HepG2 (cell line): ENCODE data around the gene ALK. TPM values are rescaled to one million over a fixed set of nuclear protein-coding genes. Genes with fewer than 3 reads are reported as not detected.

ENCODE experiments used
- ATAC-seq: fragments of 200-7000 bp; cut with Tn5 transposase; 3 replicates; pipeline ENCODE4 v1.9.1; 2020; ENCODE audit warnings: mild to moderate bottlenecking, moderate library complexity
- BruUV-seq: library from RNA; stranded (reverse); fragments of 400-500 nt; replicated peaks from 2 replicates; lab custom pipeline; 2021; lab: Mats Ljungman, UMichigan
- CTCF ChIA-PET: fragments of 300-600 bp; formaldehyde crosslinking; extraction: SDS; loops from one replicate; lab custom pipeline; 2021; ENCODE audit warnings: low total read pairs, inconsistent platforms, low intra/inter-chr PET ratio; lab: Yijun Ruan, JAX
- POLR2A ChIA-PET: fragments of 350-600 bp; sonication (Branson Sonifier 250); formaldehyde crosslinking; loops from one replicate; lab custom pipeline; 2020; ENCODE audit warnings: antibody characterized with exemption, inconsistent platforms; lab: Yijun Ruan, JAX
- DNase-seq: peaks from one replicate; pipeline ENCODE4 v3.0.0-alpha.2; 2015; ENCODE audit warnings: low spot score
- FAIRE-seq: peaks from 3 replicates; lab custom pipeline; 2011; peaks lifted over from hg19 to GRCh38; lab: Jason Lieb, UNC
- H2AFZ ChIP-seq: one replicate; pipeline ENCODE4 v1.6.1; 2011; ENCODE audit warnings: low read length, inconsistent platforms
- H3K27ac ChIP-seq: fragments of 300-600 bp; 3 replicates; pipeline ENCODE4 v1.8.0; 2011; ENCODE audit warnings: mixed run types, mild to moderate bottlenecking, mixed read lengths, low read length, inconsistent platforms; ENCODE audit not compliant: insufficient read depth; ENCODE audit errors: extremely low read length
- H3K27me3 ChIP-seq, 2 experiments: fragments of 200-600 bp in 1 of 2; 2 replicates in 1 of 2; 3 replicates in 1 of 2; pipeline versions ENCODE4 v1.6.0 to v1.8.0; 2011; ENCODE audit warnings: low read length in 2 of 2, mild to moderate bottlenecking in 2 of 2, moderate library complexity in 2 of 2, inconsistent platforms in 1 of 2; ENCODE audit not compliant: insufficient read depth in 2 of 2, control insufficient read depth in 1 of 2
- H3K36me3 ChIP-seq, 2 experiments: fragments of 200-600 bp in 1 of 2; replicated peaks in 1 of 2; 2 replicates in 1 of 2; 3 replicates in 1 of 2; pipeline versions ENCODE4 v1.5.1 to v1.8.0; 2011; ENCODE audit warnings: low read length in 2 of 2, inconsistent platforms in 1 of 2; ENCODE audit not compliant: insufficient read depth in 2 of 2, control insufficient read depth in 1 of 2
- H3K4me1 ChIP-seq: 2 replicates; pipeline ENCODE4 v1.5.1; 2012; ENCODE audit warnings: low read length, inconsistent platforms; ENCODE audit not compliant: insufficient read depth
- H3K4me2 ChIP-seq: 2 replicates; pipeline ENCODE4 v1.6.0; 2011; ENCODE audit warnings: low read depth, low read length, inconsistent platforms
- H3K4me3 ChIP-seq, 3 experiments: fragments of 200-600 bp in 1 of 3; sonication (generic), shearing (Covaris generic) in 1 of 3; replicated peaks in 1 of 3; 2 replicates each; pipeline ENCODE4 v1.5.1; 2011 to 2016; ENCODE audit warnings: low read length in 3 of 3, inconsistent platforms in 2 of 3, low read depth in 2 of 3, mild to moderate bottlenecking in 2 of 3, control low read depth in 1 of 3, mixed read lengths in 1 of 3; ENCODE audit not compliant: insufficient read depth in 1 of 3
- H3K79me2 ChIP-seq: one replicate; pipeline ENCODE4 v1.6.1; 2011; ENCODE audit warnings: low read length, inconsistent platforms; ENCODE audit not compliant: insufficient read depth
- H3K9ac ChIP-seq: 2 replicates; pipeline ENCODE4 v1.6.0; 2011; ENCODE audit warnings: mild to moderate bottlenecking, low read depth, low read length, inconsistent platforms; ENCODE audit not compliant: insufficient read depth
- H3K9me3 ChIP-seq: 2 replicates; pipeline ENCODE4 v1.5.1; 2012; ENCODE audit warnings: mild to moderate bottlenecking, low read length
- H4K20me1 ChIP-seq: 2 replicates; pipeline ENCODE4 v1.6.0; 2011; ENCODE audit warnings: inconsistent platforms, mild to moderate bottlenecking, low read length, moderate library complexity; ENCODE audit not compliant: insufficient read depth
- MTF1 ChIP-seq: sonication (generic); formaldehyde crosslinking; IDR thresholded peaks from 2 replicates; pipeline ENCODE4 v1.5.0; 2020; ENCODE audit warnings: missing genetic modification reagents
- NR2C2 ChIP-seq: sonication (generic); formaldehyde crosslinking; IDR thresholded peaks from 2 replicates; pipeline ENCODE4 v1.4.0; 2020; ENCODE audit warnings: missing genetic modification reagents, mild to moderate bottlenecking, moderate library complexity, borderline replicate concordance
- PAF1 ChIP-seq: IDR thresholded peaks from 2 replicates; pipeline ENCODE4 v1.6.1; 2016; ENCODE audit warnings: missing genetic modification reagents, missing compliant biosample characterization
- PHB2 ChIP-seq: fragments of 450-650 bp; IDR thresholded peaks from 2 replicates; pipeline ENCODE4 v1.6.1; 2018; ENCODE audit not compliant: partially characterized antibody
- PRPF4 ChIP-seq: fragments of 200-400 bp; formaldehyde crosslinking; IDR thresholded peaks from 2 replicates; pipeline ENCODE4 v1.6.1; 2016; ENCODE audit warnings: low read length, low read depth; ENCODE audit not compliant: poor library complexity, severe bottlenecking
- RBM22 ChIP-seq: fragments of 200-400 bp; formaldehyde crosslinking; optimal IDR thresholded peaks from 2 replicates; pipeline ENCODE3; 2017; ENCODE audit warnings: mild to moderate bottlenecking, low read length, moderate library complexity
- SP140L ChIP-seq: sonication (generic); formaldehyde crosslinking; IDR thresholded peaks from 2 replicates; pipeline ENCODE4 v1.4.0; 2020; ENCODE audit warnings: missing genetic modification reagents, borderline replicate concordance
- ZFP62 ChIP-seq: sonication (generic); formaldehyde crosslinking; IDR thresholded peaks from 2 replicates; pipeline ENCODE4 v1.4.0; 2020; ENCODE audit warnings: missing genetic modification reagents
- ZNF142 ChIP-seq: sonication (generic); formaldehyde crosslinking; IDR thresholded peaks from 2 replicates; pipeline ENCODE4 v1.4.0; 2020; ENCODE audit warnings: missing genetic modification reagents
- ZNF296 ChIP-seq: sonication (generic); formaldehyde crosslinking; conservative IDR thresholded peaks from 2 replicates; pipeline ENCODE4 v1.5.0; 2020; ENCODE audit warnings: mild to moderate bottlenecking, missing genetic modification reagents
- ZNF580 ChIP-seq: IDR thresholded peaks from 2 replicates; pipeline ENCODE4 v1.6.1; 2016; ENCODE audit warnings: low read depth, borderline replicate concordance
- ZNF660 ChIP-seq: sonication (generic); formaldehyde crosslinking; IDR thresholded peaks from 2 replicates; pipeline ENCODE4 v1.5.1; 2020; ENCODE audit warnings: mild to moderate bottlenecking, low read depth, missing genetic modification reagents, borderline replicate concordance
- WGBS: methylation state at CpG from one replicate; pipeline ENCODE4 v1.1.6; 2017; ENCODE audit warnings: low lambda C conversion rate; 5-methylcytosine and 5-hydroxymethylcytosine counted together
- in situ Hi-C: cut with HindIII; loops from 2 replicates; pipeline ENCODE4 v1.10.0; 2017; ENCODE audit warnings: low pct_unique_long_range_greater_than_20kb; ENCODE audit not compliant: extremely low pct_ligation_motif_present
- intact Hi-C: fragments of 100-400 bp; cut with micrococcal nuclease; formaldehyde crosslinking; loops from one replicate; pipeline ENCODE4 v1.10.0; 2022; ENCODE audit not compliant: unreplicated experiment
- polyA plus RNA-seq, 8 experiments: library from polyadenylated mRNA; depleted of rRNA in 3 of 8; stranded (reverse) in 7 of 8; unstranded in 1 of 8; fragments of >200 nt; fragmentation: Illumina TruSeq in 4 of 8; extraction: Trizol in 4 of 8; gene quantifications; 2 replicates each; pipeline versions ENCODE4 v1.2.1 to v1.2.3, GENCODE V29; 2011 to 2016; ENCODE audit warnings: low read depth in 4 of 8, missing spikeins in 1 of 8, mixed read lengths in 1 of 8; ENCODE audit not compliant: insufficient read depth in 1 of 8
- total RNA-seq, 5 experiments: library from RNA; depleted of rRNA; stranded (reverse); fragments of >200 nt; fragmentation: Illumina TruSeq; extraction: Trizol; gene quantifications; 2 replicates each; pipeline ENCODE4 v1.2.3, GENCODE V29; 2016; ENCODE audit warnings: low read depth in 1 of 5

ALK gene
- total and polyA plus RNA-seq, 2 of the 13 experiments (the other 11 are each of a cell fraction or from before 2014, with no cell fraction given) = not detected

- TF ChIP-seq ZNF296 (CRISPR knock-in tag) (no peak), SP140L (CRISPR knock-in tag) (no peak), MTF1 (CRISPR knock-in tag) (no peak), PAF1 (CRISPR knock-in tag) (no peak), PRPF4 (no peak), ZFP62 (CRISPR knock-in tag) (no peak), ZNF580 (CRISPR knock-in tag) (no peak), ZNF142 (CRISPR knock-in tag) (no peak), PHB2 (no peak), NR2C2 (CRISPR knock-in tag) (no peak), ZNF660 (CRISPR knock-in tag) (no peak), RBM22 (no peak)
- no peak overlapping the region for H3K4me3 ChIP-seq
- intact Hi-C loops (no loop called here), in situ Hi-C loops (no loop called here)
- no peak overlapping the region for H2AFZ ChIP-seq
- no peak overlapping the region for H3K27ac ChIP-seq
- no peaks in the 10 kb centered on the region for H3K79me2 ChIP-seq
- no peak for FAIRE-seq
- H4K20me1 ChIP-seq = no peaks in the 10 kb centered on the region
- no peak overlapping the region for H3K9ac ChIP-seq
- 15% methylated on average over 3 of the region's 3 CpGs for WGBS
- H3K4me1 ChIP-seq = no peaks in the 10 kb centered on the region
- ATAC-seq = no peak
- DNase-seq = no peak
- CTCF ChIA-PET = no interaction called here
- no peaks in the 10 kb centered on the region for H3K9me3 ChIP-seq
- H3K27me3 ChIP-seq = peaks cover 0 to 19% of the 10 kb centered on the region in 2 experiments; a peak in 2 of 5 replicates
- H3K36me3 ChIP-seq = no peaks in the 10 kb centered on the region
- no peak overlapping the region for H3K4me2 ChIP-seq
- POLR2A ChIA-PET = no interaction called here
- no TSS peak for BruUV-seq
Observed at GRCh38 chr2:29617351-29617750, 304.0 kb downstream of the ALK start.
